ENCODE data around the gene OR10A3.

The OR10A3 gene

DNA sequence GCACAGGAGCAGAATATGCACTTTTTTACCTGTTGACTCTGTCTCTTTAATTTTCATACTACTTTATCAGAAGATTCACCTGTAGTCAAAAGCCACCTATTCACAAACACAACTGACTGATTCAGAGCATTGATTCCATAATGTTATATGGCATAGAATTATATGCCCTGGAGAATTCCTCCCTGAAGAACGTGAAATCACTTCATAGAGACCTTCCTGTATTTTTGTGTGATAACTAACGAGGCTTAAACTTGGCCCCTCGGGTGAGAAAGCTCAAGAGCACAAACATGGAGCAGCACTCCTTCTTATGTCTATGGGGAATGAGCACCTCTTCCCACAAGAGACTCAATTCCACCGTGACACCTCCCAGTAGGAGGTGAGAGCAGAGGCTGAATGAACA, 10.3 kb downstream of the OR10A3 start, which contains the start of gene OR10A6:
TSS of gene OR10A6 (minus strand) at position 101 of the 400 bp plus-strand sequence. CDS start 2,606 bp downstream, outside the sequence.
- DNase-seq: no peak

- no peak for DNase-seq
These were observed 13.9 kb downstream of the OR10A3 start for GRCh38 chr11:7927635-7928034.

- no peak for DNase-seq
These were observed 17.0 kb downstream of the OR10A3 start for GRCh38 chr11:7924536-7924935.

DNA sequence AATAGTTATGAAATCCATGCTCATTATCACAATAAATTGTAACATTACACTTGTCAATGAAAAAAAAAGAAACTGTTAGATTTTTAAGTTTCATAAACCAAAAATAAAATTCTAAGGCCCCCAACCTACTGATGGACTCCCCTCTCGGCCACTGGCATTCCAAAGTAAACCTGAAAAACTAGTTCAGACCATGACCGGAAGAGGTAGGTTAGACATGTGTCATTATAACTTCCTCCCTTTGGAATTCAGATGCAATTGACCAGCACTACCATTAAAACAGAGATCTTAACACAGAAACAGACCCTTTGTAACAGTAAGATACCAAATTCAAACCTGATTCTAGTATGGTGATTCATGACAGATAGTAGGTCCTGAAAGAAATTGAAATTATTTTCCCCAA, 23.4 kb downstream of the OR10A3 start:
- DNase-seq: no peak

- no peak for DNase-seq
These were observed 30.5 kb downstream of the OR10A3 start for GRCh38 chr11:7911011-7911410.

GRCh38 chr11:7910286-7910788, 31.2 kb downstream of the OR10A3 start:
- no peak for DNase-seq

GRCh38 chr11:7909585-7910285, 31.8 kb downstream of the OR10A3 start:
- no peak for DNase-seq

- no peak for DNase-seq
These were observed 34.4 kb downstream of the OR10A3 start for GRCh38 chr11:7907121-7907520.

- DNase-seq: no peak
These were observed 35.0 kb downstream of the OR10A3 start for GRCh38 chr11:7906481-7906880.

DNA sequence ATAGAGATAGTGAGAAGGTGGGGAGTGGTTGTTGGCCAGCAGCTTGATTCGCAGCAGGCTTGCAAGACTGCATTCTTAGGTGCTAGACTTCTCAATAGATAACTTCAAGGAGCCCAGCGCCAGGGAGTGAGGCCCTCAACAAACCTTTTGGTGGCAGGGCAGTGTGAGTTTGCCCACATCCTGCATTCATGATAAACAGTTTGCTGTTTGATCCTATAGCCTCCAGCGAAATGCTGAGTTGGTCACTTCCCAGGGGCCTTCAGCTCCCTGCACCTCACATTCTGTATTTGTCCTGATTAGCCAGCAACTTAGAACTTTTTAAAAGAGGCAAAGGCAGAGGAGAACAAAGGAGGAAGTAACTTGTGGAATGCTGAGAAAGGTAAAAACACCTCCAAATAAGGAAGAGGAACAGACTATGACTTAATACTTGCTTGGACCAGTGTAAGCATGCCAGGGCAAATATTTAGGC, 35.5 kb downstream of the OR10A3 start:
- DNase-seq: no peak

- no peak for DNase-seq
These were observed 36.0 kb downstream of the OR10A3 start for GRCh38 chr11:7905549-7905948.

DNA sequence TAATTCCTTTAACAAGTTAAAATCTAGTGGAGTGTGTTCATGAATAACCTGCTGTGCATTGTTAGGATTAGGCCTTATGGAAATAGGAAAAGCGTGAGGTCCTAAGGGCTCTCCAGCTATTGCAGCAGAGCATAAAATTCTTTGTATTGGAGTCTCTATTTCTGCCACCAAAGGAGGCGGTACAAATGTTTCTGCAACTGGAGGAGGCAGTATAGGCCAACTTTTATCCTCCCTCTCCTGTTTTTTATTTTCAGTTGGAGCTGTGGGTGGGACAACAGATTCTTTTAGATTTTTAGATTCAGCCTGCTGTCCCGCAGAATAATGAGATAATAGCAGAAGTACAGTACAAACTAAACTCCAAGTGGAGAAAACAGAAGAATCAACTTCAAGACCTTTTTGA, 36.6 kb downstream of the OR10A3 start:
- DNase-seq: no peak

DNA sequence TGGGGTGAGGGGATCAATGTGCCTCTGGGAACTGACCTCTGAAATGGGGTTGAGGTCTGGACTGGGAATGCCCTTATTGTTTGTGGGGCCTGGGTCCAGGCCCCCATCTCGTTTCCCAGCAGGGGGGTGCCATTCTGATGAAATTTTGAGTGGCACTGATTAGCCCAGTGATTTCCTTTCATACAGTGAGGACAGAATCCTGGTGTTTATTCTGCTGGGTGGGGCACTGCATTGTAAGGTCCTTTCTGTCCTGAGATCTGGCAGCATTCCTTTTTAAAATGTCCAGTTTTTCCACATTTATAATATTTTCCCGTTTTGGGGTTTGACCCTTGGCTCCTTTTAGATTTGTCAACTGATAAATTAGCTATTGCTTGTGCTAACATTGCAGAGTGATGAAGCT, 37.6 kb downstream of the OR10A3 start:
- no peak for DNase-seq

GRCh38 chr11:7901319-7901854, 40.1 kb downstream of the OR10A3 start:
- no peak for DNase-seq

- no peak for DNase-seq
These were observed 40.8 kb downstream of the OR10A3 start for GRCh38 chr11:7900686-7901085.

GRCh38 chr11:7899418-7899817, 42.1 kb downstream of the OR10A3 start:
- no peak for DNase-seq

GRCh38 chr11:7898666-7899283, 42.7 kb downstream of the OR10A3 start:
- DNase-seq: no peak

- no peak for DNase-seq
These were observed 45.3 kb downstream of the OR10A3 start for GRCh38 chr11:7896009-7896785.

DNA sequence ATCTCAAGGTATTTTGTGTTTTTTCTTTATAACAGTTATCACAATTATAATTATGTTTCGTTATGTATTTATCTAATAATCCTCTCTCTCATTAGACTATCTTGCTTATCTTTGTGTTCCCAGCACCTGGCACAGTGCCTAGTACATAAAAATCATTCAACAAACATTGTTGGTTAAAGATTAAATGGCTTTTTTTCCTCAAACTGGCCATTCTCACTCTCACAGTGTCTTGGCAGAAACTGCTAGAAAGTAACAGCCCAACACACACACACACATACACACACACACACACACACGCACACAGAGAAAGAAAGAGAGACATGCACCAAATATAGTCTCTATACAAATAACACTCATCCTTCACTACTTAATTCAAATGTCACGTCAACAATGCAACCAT, 47.3 kb downstream of the OR10A3 start:
- no peak for DNase-seq

- no peak for DNase-seq
These were observed 47.7 kb downstream of the OR10A3 start for GRCh38 chr11:7893796-7894195.

DNA sequence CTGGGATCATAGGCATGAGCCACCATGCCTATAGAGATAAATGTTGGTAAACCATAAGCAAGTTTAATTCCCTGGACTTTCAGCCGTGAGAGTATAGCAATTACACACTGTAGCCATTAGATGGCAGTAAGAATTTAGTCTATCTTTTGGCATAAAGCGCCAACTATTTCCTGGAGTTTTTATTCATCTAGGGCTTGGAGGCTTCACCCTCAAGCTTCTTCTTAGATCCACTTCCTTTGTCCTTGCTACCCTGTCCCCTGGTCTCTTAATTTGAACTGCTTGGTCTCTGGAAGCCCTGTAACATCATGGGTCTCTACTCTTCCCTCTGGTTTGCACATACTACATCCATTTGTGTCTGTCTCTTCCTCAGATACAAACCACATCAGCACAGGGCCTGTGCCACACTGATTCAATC, 48.7 kb downstream of the OR10A3 start:
- peak; percentile 31 to 67 for DNase-seq

DNA sequence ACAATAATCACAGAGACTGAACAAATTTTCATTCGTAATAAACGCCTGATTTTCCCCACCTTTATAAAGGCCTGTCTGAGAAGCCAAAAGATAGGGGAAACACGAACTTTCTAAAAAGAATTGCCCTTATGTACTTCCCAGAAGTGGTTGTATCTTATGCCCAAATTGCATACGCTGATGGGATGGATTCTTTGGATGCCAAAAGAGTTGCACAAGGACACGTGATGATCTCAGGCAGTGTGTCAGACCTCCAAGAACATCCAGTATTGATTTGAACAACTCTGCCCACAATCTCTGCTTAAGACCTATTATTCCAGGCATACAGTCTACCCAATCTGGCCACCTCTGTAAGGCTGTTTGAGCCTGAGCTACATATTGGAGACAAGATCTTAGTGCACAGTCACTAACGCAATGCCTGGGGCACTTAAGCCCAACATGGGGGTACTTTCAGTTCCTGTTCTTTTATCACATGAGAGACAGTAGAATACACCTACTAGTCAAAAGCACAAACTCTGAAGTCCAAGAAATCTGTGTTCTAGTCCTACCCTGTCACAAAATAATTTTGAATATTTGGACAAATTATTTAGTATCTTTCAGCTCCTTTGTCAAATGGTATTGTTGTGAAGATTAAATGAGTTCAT, 49.3 kb downstream of the OR10A3 start:
- no peak for DNase-seq

Measured in inflammatory macrophage treated with lipopolysaccharide for 1 hour (primary cell).